Osteocyte (in vitro differentiated cells): ENCODE results near the gene CST9. TPM values are rescaled to one million over a fixed set of nuclear protein-coding genes. Genes with fewer than 3 reads are reported as not detected.
"Not testable (repeated sequence)": the region's sequence is repeated elsewhere in the genome, so short reads cannot be mapped to it uniquely, and the experiment has no call there.

Experiments
- DNase-seq: peaks from one replicate; pipeline ENCODE4 v3.0.0; 2021; ENCODE audit warnings: mixed read lengths; ENCODE audit not compliant: unreplicated experiment; ENCODE audit errors: extremely low spot score
- H3K27ac Mint-ChIP-seq: one replicate; pipeline ENCODE4 v1.8.0; 2021; ENCODE audit warnings: mild to moderate bottlenecking, mixed read lengths; ENCODE audit not compliant: unreplicated experiment
- H3K27me3 Mint-ChIP-seq: one replicate; pipeline ENCODE4 v1.8.0; 2021; ENCODE audit warnings: mixed read lengths; ENCODE audit not compliant: unreplicated experiment
- H3K36me3 Mint-ChIP-seq: one replicate; pipeline ENCODE4 v1.8.0; 2021; ENCODE audit warnings: mixed read lengths; ENCODE audit not compliant: unreplicated experiment
- H3K4me1 Mint-ChIP-seq: one replicate; pipeline ENCODE4 v1.8.0; 2021; ENCODE audit warnings: mixed read lengths; ENCODE audit not compliant: unreplicated experiment
- H3K4me3 Mint-ChIP-seq: one replicate; pipeline ENCODE4 v1.8.0; 2021; ENCODE audit warnings: mild to moderate bottlenecking, moderate library complexity, mixed read lengths; ENCODE audit not compliant: unreplicated experiment
- H3K9me3 Mint-ChIP-seq: one replicate; pipeline ENCODE4 v1.8.0; 2021; ENCODE audit warnings: mixed read lengths; ENCODE audit not compliant: unreplicated experiment
- total RNA-seq: library from RNA; stranded (reverse); gene quantifications from 2 replicates; pipeline ENCODE4 v1.2.1, GENCODE V29; 2021
- TF ChIP-seq, protein P1 (sequence below): fragments of 200-600 bp; sonication (generic); IDR thresholded peaks from 2 replicates; pipeline ENCODE4 v1.5.0; 2021; ENCODE audit warnings: antibody characterized with exemption, mild to moderate bottlenecking, moderate library complexity

The CST9 gene
- total RNA-seq, 1 donor from 2014 or later, result not detected

DNA sequence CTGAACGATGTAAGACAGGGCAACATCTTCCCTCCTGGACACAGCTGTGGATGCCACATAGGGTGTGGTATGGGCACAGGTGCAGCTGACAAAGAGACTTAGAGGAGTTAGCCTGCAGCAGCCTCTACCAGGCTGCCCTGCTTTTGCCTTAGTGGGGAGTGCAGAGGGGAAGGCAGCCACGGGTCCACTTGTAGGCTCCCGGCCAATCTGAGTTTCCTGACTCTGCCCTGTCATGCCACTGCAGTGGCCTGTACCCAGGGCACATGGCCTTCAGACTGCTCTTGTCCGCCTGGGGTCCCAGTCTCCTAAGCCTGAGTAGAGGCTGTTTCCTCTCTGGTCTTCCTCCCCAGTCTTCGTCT is 20.3 kb downstream of the CST9 start:
- TF ChIP-seq, protein P1, sequence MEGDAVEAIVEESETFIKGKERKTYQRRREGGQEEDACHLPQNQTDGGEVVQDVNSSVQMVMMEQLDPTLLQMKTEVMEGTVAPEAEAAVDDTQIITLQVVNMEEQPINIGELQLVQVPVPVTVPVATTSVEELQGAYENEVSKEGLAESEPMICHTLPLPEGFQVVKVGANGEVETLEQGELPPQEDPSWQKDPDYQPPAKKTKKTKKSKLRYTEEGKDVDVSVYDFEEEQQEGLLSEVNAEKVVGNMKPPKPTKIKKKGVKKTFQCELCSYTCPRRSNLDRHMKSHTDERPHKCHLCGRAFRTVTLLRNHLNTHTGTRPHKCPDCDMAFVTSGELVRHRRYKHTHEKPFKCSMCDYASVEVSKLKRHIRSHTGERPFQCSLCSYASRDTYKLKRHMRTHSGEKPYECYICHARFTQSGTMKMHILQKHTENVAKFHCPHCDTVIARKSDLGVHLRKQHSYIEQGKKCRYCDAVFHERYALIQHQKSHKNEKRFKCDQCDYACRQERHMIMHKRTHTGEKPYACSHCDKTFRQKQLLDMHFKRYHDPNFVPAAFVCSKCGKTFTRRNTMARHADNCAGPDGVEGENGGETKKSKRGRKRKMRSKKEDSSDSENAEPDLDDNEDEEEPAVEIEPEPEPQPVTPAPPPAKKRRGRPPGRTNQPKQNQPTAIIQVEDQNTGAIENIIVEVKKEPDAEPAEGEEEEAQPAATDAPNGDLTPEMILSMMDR, result no peak
- Mint-ChIP-seq H3K4me1 (no peaks in the 10 kb centered on the region), H3K9me3 (no peaks in the 10 kb centered on the region), H3K4me3 (no peak overlapping the region), H3K36me3 (no peaks in the 10 kb centered on the region), H3K27me3 (peaks cover 31% of the 10 kb centered on the region), H3K27ac (no peak overlapping the region)
- no peak for DNase-seq

DNA sequence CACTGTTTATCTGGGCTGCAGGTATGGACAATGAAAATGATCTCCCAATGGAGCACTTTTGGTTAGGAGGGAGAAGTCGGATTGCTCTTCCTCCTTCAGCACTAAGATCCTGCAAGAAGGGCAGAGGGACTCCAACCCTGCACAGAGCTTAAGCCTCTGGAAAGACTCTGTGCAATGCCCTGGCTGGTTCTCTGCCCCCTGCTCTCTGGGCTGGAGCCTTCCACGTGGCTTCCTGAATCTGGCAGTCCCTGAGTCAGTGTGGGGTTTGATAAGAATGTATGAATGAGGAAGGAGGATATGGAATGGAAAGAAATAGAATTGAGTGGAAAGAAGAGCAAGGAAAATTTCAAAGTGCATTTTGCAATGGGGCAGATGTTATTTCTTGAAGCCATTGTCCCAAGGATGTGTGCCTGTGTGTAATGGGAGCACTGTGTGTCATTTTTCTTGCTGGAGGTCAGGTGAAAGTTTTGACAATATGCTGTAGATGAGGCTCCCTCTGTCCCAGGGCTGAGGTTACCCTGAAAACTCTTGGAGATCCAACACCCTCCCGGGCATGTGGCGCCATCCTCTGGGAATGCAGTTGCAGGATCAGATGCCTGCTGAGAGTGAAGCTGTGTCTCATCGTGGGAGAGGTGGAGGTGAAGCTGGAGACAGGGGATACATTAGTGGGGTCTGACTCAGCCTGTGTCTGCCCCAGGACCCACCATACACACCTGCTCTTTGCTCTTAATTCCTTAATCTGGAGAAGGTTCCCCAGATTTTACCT is 21.1 kb downstream of the CST9 start:
- no peaks in the 10 kb centered on the region for H3K36me3 Mint-ChIP-seq
- H3K9me3 Mint-ChIP-seq, result no peaks in the 10 kb centered on the region
- H3K27me3 Mint-ChIP-seq, result peaks cover 36% of the 10 kb centered on the region
- TF ChIP-seq, protein P1, result no peak
- H3K4me3 Mint-ChIP-seq, result no peak overlapping the region
- H3K4me1 Mint-ChIP-seq, result no peaks in the 10 kb centered on the region
- DNase-seq, result no peak
- H3K27ac Mint-ChIP-seq, result no peak overlapping the region

DNA sequence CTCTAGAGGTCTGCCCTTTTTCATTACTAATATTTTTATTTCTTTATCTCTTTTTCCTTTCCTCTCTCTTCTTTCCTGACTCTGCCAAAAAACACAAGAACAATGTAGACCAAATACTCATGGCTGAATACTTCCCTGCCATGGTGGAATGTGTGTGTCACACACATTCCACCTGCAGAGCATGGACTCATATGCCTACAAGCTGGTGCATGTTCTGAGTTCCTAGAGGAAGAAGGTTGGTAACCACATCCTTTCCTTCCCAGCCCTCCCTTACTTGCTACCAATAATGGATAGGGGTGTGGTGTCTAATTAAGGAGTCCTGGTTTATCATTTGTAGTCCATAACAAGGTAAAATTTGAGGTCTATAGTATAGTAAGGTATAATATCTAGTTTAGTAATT is 22.2 kb downstream of the CST9 start:
- Mint-ChIP-seq H3K4me1 (no peaks in the 10 kb centered on the region), H3K36me3 (no peaks in the 10 kb centered on the region), H3K4me3 (no peak overlapping the region), H3K27ac (no peak overlapping the region), H3K27me3 (peaks cover 36% of the 10 kb centered on the region), H3K9me3 (no peaks in the 10 kb centered on the region)
- TF ChIP-seq, protein P1, result no peak
- no peak for DNase-seq

DNA sequence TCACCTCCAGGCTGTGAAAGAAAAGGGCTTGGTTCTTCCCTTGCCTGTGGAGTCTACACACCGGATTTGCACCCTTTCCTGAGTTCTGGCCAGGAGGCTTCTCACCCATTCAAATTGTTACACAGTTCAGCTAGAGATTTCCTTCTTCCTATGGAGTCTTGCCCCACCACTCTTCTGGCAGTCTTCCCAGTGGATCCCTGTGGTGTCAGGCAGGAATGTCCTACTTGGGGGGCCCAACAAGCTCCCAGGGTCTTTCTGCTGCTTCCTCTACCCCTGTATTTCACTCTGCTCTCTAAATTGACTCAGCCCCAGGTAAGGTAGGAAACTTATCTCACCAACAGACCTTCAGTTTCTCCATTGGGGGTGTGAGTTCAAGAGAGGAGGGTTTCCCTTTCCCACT is 23.4 kb downstream of the CST9 start:
- Mint-ChIP-seq H3K27me3 (peaks cover 35% of the 10 kb centered on the region), H3K9me3 (no peaks in the 10 kb centered on the region)

DNA sequence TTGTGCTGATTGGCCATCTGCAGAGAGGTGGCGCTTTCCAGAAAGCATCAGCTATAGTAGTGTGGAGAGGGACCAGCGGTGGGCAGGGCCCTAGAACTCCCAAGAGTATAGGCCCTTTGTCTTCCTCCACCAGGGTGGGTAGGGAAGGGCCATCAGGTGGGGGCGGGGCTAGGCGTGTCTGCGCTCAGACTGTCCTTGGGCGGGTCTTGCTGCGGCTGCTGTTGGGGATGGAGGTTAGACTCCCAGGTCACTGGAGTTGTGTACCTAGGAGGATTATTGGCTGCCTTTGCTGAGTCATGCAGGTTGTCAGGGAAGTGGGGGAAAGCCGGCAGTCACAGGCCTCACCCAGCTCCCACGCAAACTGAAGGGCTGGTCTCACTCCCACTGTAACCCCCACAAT is 23.9 kb downstream of the CST9 start:
- not testable (repeated sequence) for H3K4me1 Mint-ChIP-seq, DNase-seq, H3K27ac Mint-ChIP-seq, H3K9me3 Mint-ChIP-seq, H3K36me3 Mint-ChIP-seq, H3K4me3 Mint-ChIP-seq
- H3K27me3 Mint-ChIP-seq, result peaks cover 35% of the 10 kb centered on the region

More for the DNA sequence above, 23.4 kb downstream of the CST9 start:
- Mint-ChIP-seq H3K4me1 (no peaks in the 10 kb centered on the region), H3K4me3 (no peak overlapping the region), H3K36me3 (no peaks in the 10 kb centered on the region), H3K27ac (no peak overlapping the region)
- TF ChIP-seq, protein P1, result no peak
- no peak for DNase-seq
